ENCODE results near the gene CNNM4. TPM values are rescaled to one million over a fixed set of nuclear protein-coding genes. Genes with fewer than 3 reads are reported as not detected.

CNNM4 gene
- total and polyA plus RNA-seq, 4 experiments from 2014 or later: 0.94 to 7.2 (median 6.0) TPM

- Histone ChIP-seq H3K27me3 (ENCODE audit: insufficient read depth, low read length) (no peaks in the 10 kb centered on the region), H3K27ac (ENCODE audit: low read depth, low read length) (no peak overlapping the region), H3K4me3 (ENCODE audit: low read length in 2 of 2) (no peak overlapping the region), H3K36me3 (ENCODE audit: insufficient read depth, low read length) (peaks cover 42% of the 10 kb centered on the region), H3K9me3 (ENCODE audit: control insufficient read depth in 1 of 2, low read length in 2 of 2) (no peaks in the 10 kb centered on the region), H3K4me1 (ENCODE audit: insufficient read depth, low read length) (peaks cover 22% of the 10 kb centered on the region)
- H3K9me3 Mint-ChIP-seq: no peaks in the 10 kb centered on the region
- intact Hi-C loops (cut with micrococcal nuclease): no loop called here
- CTCF ChIA-PET (ENCODE audit: partially characterized antibody): interaction anchor here (0.7 to 3.4 kb wide), 4 partner anchors 99 to 860 kb away, joined by 3 to 16 read pairs (median 4); no protein-coding TSS in a partner anchor
- H3K27me3 Mint-ChIP-seq: no peaks in the 10 kb centered on the region
- peaks cover 32 to 48% of the 10 kb centered on the region in 2 donors for H3K36me3 Mint-ChIP-seq
- POLR2A ChIA-PET (ENCODE audit: partially characterized antibody): interaction anchor here (0.8 to 2.0 kb wide), 4 partner anchors 10 to 71 kb away, joined by 3 to 10 read pairs (median 5); partner anchors contain the start of gene CNNM3
- no peak overlapping the region for H3K4me3 Mint-ChIP-seq
- H3K27ac Mint-ChIP-seq: peak overlapping the region in 2 of 7 donors; percentile 15 to 21
- peaks cover 13 to 32% (median 24%) of the 10 kb centered on the region in 4 donors for H3K4me1 Mint-ChIP-seq
- DNase-seq: no peak
Measured at GRCh38 chr2:96852667-96853066, 92.0 kb downstream of the CNNM4 start.

- intact Hi-C loops (cut with micrococcal nuclease): no loop called here
- H3K4me3 ChIP-seq (ENCODE audit: low read length in 2 of 2): no peak overlapping the region
- H3K36me3 ChIP-seq (ENCODE audit: insufficient read depth, low read length): peaks cover 35% of the 10 kb centered on the region
- H3K4me1 ChIP-seq (ENCODE audit: insufficient read depth, low read length): peaks cover 22% of the 10 kb centered on the region
- Mint-ChIP-seq H3K9me3 (no peaks in the 10 kb centered on the region), H3K27ac (no peak overlapping the region), H3K4me3 (no peak overlapping the region), H3K4me1 (peaks cover 13 to 36% (median 23%) of the 10 kb centered on the region in 4 donors), H3K36me3 (peaks cover 25 to 42% of the 10 kb centered on the region in 2 donors), H3K27me3 (no peaks in the 10 kb centered on the region)
- no peak overlapping the region for H3K27ac ChIP-seq (ENCODE audit: low read depth, low read length)
- no peaks in the 10 kb centered on the region for H3K9me3 ChIP-seq (ENCODE audit: control insufficient read depth in 1 of 2, low read length in 2 of 2)
- no peaks in the 10 kb centered on the region for H3K27me3 ChIP-seq (ENCODE audit: insufficient read depth, low read length)
- no peak for DNase-seq
- CTCF ChIA-PET (ENCODE audit: partially characterized antibody): interaction anchor here (0.9 to 16.0 kb wide), 3 partner anchors 95 to 259 kb away, joined by 3 to 624 read pairs (median 16); no protein-coding TSS in a partner anchor
- POLR2A ChIA-PET (ENCODE audit: partially characterized antibody): interaction anchor here (0.8 to 1.3 kb wide), 3 partner anchors 11 to 110 kb away, joined by 3 to 4 read pairs (median 3); no protein-coding TSS in a partner anchor
Measured at GRCh38 chr2:96853321-96853720, 92.6 kb downstream of the CNNM4 start.

GRCh38 chr2:96856776-96857666 is 96.3 kb downstream of the CNNM4 start:
- Mint-ChIP-seq H3K9me3 (no peaks in the 10 kb centered on the region), H3K27me3 (no peaks in the 10 kb centered on the region), H3K4me1 (peaks cover 22 to 63% (median 36%) of the 10 kb centered on the region in 4 donors), H3K4me3 (peak overlapping the region; percentile 86 to 94 (median 90)), H3K27ac (peak overlapping the region; percentile 69 to 94 (median 86)), H3K36me3 (peaks cover 25 to 45% of the 10 kb centered on the region in 2 donors)
- POLR2A ChIA-PET (ENCODE audit: partially characterized antibody): interaction anchor here (0.6 to 10.0 kb wide), 42 partner anchors 9 to 693 kb away, joined by 3 to 194 read pairs (median 7); partner anchors contain the start of genes ANKRD23, ANKRD36, ARID5A and CNNM3
- Histone ChIP-seq H3K4me3 (ENCODE audit: low read length in 2 of 2) (peak overlapping the region; percentile 20 to 70), H3K9me3 (ENCODE audit: control insufficient read depth in 1 of 2, low read length in 2 of 2) (no peaks in the 10 kb centered on the region), H3K27ac (ENCODE audit: low read depth, low read length) (peak overlapping the region; percentile 80), H3K4me1 (ENCODE audit: insufficient read depth, low read length) (peaks cover 44% of the 10 kb centered on the region), H3K36me3 (ENCODE audit: insufficient read depth, low read length) (peaks cover 28% of the 10 kb centered on the region), H3K27me3 (ENCODE audit: insufficient read depth, low read length) (no peaks in the 10 kb centered on the region)
- intact Hi-C loops (cut with micrococcal nuclease): loop anchor here (5.0 kb wide), 2 partner anchors 95 to 115 kb away; partner anchors contain the start of genes CNNM4 and LMAN2L
- peak in 3 of 5 donors; percentile 29 to 40 (median 38) for DNase-seq
- CTCF ChIA-PET (ENCODE audit: partially characterized antibody): interaction anchor here (0.6 to 16.0 kb wide), 52 partner anchors 9 to 596 kb away, joined by 3 to 624 read pairs (median 5); partner anchors contain the start of genes ANKRD36, CNNM3, LMAN2L and SEMA4C

GRCh38 chr2:96857667-96858372 is 97.1 kb downstream of the CNNM4 start, which contains the start of gene ANKRD39:
Gene ANKRD39, minus strand, starts transcription at chr2:96858016. Its CDS starts 29 bp downstream, at chr2:96857987.
- Mint-ChIP-seq H3K27ac (peak within 1 kb of the TSS; percentile 80 to 94 (median 86)), H3K4me1 (peaks cover 22 to 61% (median 35%) of the 10 kb centered on the region in 4 donors), H3K27me3 (no peaks in the 10 kb centered on the region), H3K36me3 (peaks cover 22 to 46% of the 10 kb centered on the region in 2 donors), H3K4me3 (peak within 1 kb of the TSS; percentile 86 to 94 (median 90)), H3K9me3 (no peaks in the 10 kb centered on the region)
- peak; percentile 97 to 99 (median 99) for DNase-seq
- POLR2A ChIA-PET (ENCODE audit: partially characterized antibody): interaction anchor here (0.6 to 10.0 kb wide), 43 partner anchors 10 to 1137 kb away, joined by 3 to 194 read pairs (median 7); partner anchors contain the start of genes ANKRD23, ANKRD36, ARID5A and CNNM3
- Histone ChIP-seq H3K4me3 (ENCODE audit: low read length in 2 of 2) (peak within 1 kb of the TSS; percentile 20 to 70), H3K9me3 (ENCODE audit: control insufficient read depth in 1 of 2, low read length in 2 of 2) (no peaks in the 10 kb centered on the region), H3K36me3 (ENCODE audit: insufficient read depth, low read length) (peaks cover 27% of the 10 kb centered on the region), H3K27ac (ENCODE audit: low read depth, low read length) (peak within 1 kb of the TSS; percentile 80), H3K4me1 (ENCODE audit: insufficient read depth, low read length) (peaks cover 44% of the 10 kb centered on the region), H3K27me3 (ENCODE audit: insufficient read depth, low read length) (no peaks in the 10 kb centered on the region)
- CTCF ChIA-PET (ENCODE audit: partially characterized antibody): interaction anchor here (0.6 to 16.0 kb wide), 57 partner anchors 10 to 596 kb away, joined by 3 to 624 read pairs (median 5); partner anchors contain the start of genes ANKRD36, CNNM3, LMAN2L and SEMA4C
- intact Hi-C loops (cut with micrococcal nuclease): loop anchor here (1.0 to 5.0 kb wide), 7 partner anchors 12 to 116 kb away; partner anchors contain the start of genes CNNM3, CNNM4, LMAN2L and SEMA4C

- H3K27ac Mint-ChIP-seq: peak overlapping the region; percentile 42 to 86 (median 77)
- ChIA-PET CTCF (ENCODE audit: partially characterized antibody) (interaction anchor here (1.1 to 16.0 kb wide), 7 partner anchors 11 to 253 kb away, joined by 4 to 624 read pairs (median 40); partner anchors contain the start of genes ANKRD36 and SEMA4C), POLR2A (ENCODE audit: partially characterized antibody) (interaction anchor here (1.2 to 10.0 kb wide), 12 partner anchors 10 to 254 kb away, joined by 3 to 194 read pairs (median 24); partner anchors contain the start of genes ANKRD36 and SEMA4C)
- H3K4me1 Mint-ChIP-seq: peaks cover 23 to 63% (median 37%) of the 10 kb centered on the region in 4 donors
- Histone ChIP-seq H3K9me3 (ENCODE audit: control insufficient read depth in 1 of 2, low read length in 2 of 2) (no peaks in the 10 kb centered on the region), H3K4me3 (ENCODE audit: low read length in 2 of 2) (no peak overlapping the region), H3K36me3 (ENCODE audit: insufficient read depth, low read length) (peaks cover 29% of the 10 kb centered on the region), H3K27me3 (ENCODE audit: insufficient read depth, low read length) (no peaks in the 10 kb centered on the region), H3K27ac (ENCODE audit: low read depth, low read length) (no peak overlapping the region), H3K4me1 (ENCODE audit: insufficient read depth, low read length) (peaks cover 44% of the 10 kb centered on the region)
- H3K4me3 Mint-ChIP-seq: peak overlapping the region; percentile 29 to 89 (median 65)
- no peak for DNase-seq
- no peaks in the 10 kb centered on the region for H3K27me3 Mint-ChIP-seq
- peaks cover 20 to 44% of the 10 kb centered on the region in 2 donors for H3K36me3 Mint-ChIP-seq
- intact Hi-C loops (cut with micrococcal nuclease): loop anchor here (5.0 kb wide), 2 partner anchors 97 to 117 kb away; partner anchors contain the start of genes CNNM4 and LMAN2L
- no peaks in the 10 kb centered on the region for H3K9me3 Mint-ChIP-seq
Measured at GRCh38 chr2:96859099-96859649, 98.5 kb downstream of the CNNM4 start.

- Mint-ChIP-seq H3K27me3 (no peaks in the 10 kb centered on the region), H3K9me3 (no peaks in the 10 kb centered on the region), H3K36me3 (peaks cover 16 to 43% of the 10 kb centered on the region in 2 donors), H3K27ac (peak overlapping the region in 6 of 7 donors; percentile 74 to 86 (median 78)), H3K4me3 (peak overlapping the region in 4 of 8 donors; percentile 48 to 89 (median 74)), H3K4me1 (peaks cover 22 to 62% (median 37%) of the 10 kb centered on the region in 4 donors)
- Histone ChIP-seq H3K4me1 (ENCODE audit: insufficient read depth, low read length) (peaks cover 44% of the 10 kb centered on the region), H3K36me3 (ENCODE audit: insufficient read depth, low read length) (peaks cover 33% of the 10 kb centered on the region), H3K4me3 (ENCODE audit: low read length in 2 of 2) (no peak overlapping the region), H3K9me3 (ENCODE audit: control insufficient read depth in 1 of 2, low read length in 2 of 2) (no peaks in the 10 kb centered on the region), H3K27me3 (ENCODE audit: insufficient read depth, low read length) (no peaks in the 10 kb centered on the region), H3K27ac (ENCODE audit: low read depth, low read length) (no peak overlapping the region)
- intact Hi-C loops (cut with micrococcal nuclease): loop anchor here (5.0 kb wide), 2 partner anchors 97 to 117 kb away; partner anchors contain the start of genes CNNM4 and LMAN2L
- ChIA-PET CTCF (ENCODE audit: partially characterized antibody) (interaction anchor here (4.4 to 16.0 kb wide), 3 partner anchors 10 to 103 kb away, joined by 71 to 624 read pairs (median 113); partner anchors contain the start of gene SEMA4C), POLR2A (ENCODE audit: partially characterized antibody) (interaction anchor here (1.2 to 10.0 kb wide), 6 partner anchors 10 to 102 kb away, joined by 3 to 194 read pairs (median 62); partner anchors contain the start of gene SEMA4C)
- DNase-seq: no peak
Measured at GRCh38 chr2:96859681-96860064, 99.0 kb downstream of the CNNM4 start.

Data from CD4-positive, alpha-beta memory T cell (primary cell).